ELR (cell line): ENCODE measurements around the gene DCAF8.

Experiments used
- DNase-seq: peaks from one replicate; pipeline ENCODE4 v3.0.0-alpha.2; 2015; ENCODE audit warnings: low read depth

Gene DCAF8

GRCh38 chr1:160264795-160265307 is 2.5 kb upstream of the DCAF8 start:
- no peak for DNase-seq

GRCh38 chr1:160261556-160261892 is 825 bp downstream of the DCAF8 start:
- DNase-seq: peak; percentile 91

GRCh38 chr1:160260406-160261382 is 1.7 kb downstream of the DCAF8 start:
- peak; percentile 84 for DNase-seq

- no peak for DNase-seq
Measured at GRCh38 chr1:160258177-160258798, 4.1 kb downstream of the DCAF8 start.

GRCh38 chr1:160257411-160258015 is 4.8 kb downstream of the DCAF8 start:
- no peak for DNase-seq

GRCh38 chr1:160256396-160257046 is 5.8 kb downstream of the DCAF8 start:
- peak; percentile 80 for DNase-seq

GRCh38 chr1:160255781-160256300 is 6.5 kb downstream of the DCAF8 start:
- DNase-seq: no peak

GRCh38 chr1:160251687-160252526 is 10.4 kb downstream of the DCAF8 start:
- DNase-seq: peak; percentile 82

- DNase-seq: no peak
Measured at GRCh38 chr1:160251011-160251410, 11.3 kb downstream of the DCAF8 start.

GRCh38 chr1:160247053-160247452 is 15.3 kb downstream of the DCAF8 start:
- DNase-seq: no peak

GRCh38 chr1:160245434-160245833 is 16.9 kb downstream of the DCAF8 start:
- DNase-seq: no peak

- no peak for DNase-seq
Measured at GRCh38 chr1:160244209-160244608, 18.1 kb downstream of the DCAF8 start.

- no peak for DNase-seq
Measured at GRCh38 chr1:160243767-160244166, 18.6 kb downstream of the DCAF8 start.

GRCh38 chr1:160239582-160240299 is 22.6 kb downstream of the DCAF8 start:
- no peak for DNase-seq

GRCh38 chr1:160238408-160238807 is 23.9 kb downstream of the DCAF8 start:
- no peak for DNase-seq

- no peak for DNase-seq
Measured at GRCh38 chr1:160237558-160237957, 24.8 kb downstream of the DCAF8 start.

GRCh38 chr1:160236806-160237205 is 25.5 kb downstream of the DCAF8 start:
- DNase-seq: no peak

- DNase-seq: no peak
Measured at GRCh38 chr1:160232911-160233310, 29.4 kb downstream of the DCAF8 start.

GRCh38 chr1:160228431-160228830 is 33.9 kb downstream of the DCAF8 start:
- DNase-seq: no peak

GRCh38 chr1:160227561-160227960 is 34.8 kb downstream of the DCAF8 start:
- DNase-seq: no peak
